HG03139 (cell line): ENCODE data around the gene TIGD7.

Experiments
- ATAC-seq: cut with Tn5 transposase; IDR thresholded peaks from one replicate; pipeline ENCODE4 v1.9.1; 2021; ENCODE audit not compliant: unreplicated experiment

TIGD7 gene, protein sequence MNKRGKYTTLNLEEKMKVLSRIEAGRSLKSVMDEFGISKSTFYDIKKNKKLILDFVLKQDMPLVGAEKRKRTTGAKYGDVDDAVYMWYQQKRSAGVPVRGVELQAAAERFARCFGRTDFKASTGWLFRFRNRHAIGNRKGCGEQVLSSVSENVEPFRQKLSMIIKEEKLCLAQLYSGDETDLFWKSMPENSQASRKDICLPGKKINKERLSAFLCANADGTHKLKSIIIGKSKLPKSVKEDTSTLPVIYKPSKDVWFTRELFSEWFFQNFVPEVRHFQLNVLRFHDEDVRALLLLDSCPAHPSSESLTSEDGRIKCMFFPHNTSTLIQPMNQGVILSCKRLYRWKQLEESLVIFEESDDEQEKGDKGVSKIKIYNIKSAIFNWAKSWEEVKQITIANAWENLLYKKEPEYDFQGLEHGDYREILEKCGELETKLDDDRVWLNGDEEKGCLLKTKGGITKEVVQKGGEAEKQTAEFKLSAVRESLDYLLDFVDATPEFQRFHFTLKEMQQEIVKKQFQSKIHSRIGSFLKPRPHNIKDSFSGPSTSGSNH

GRCh38 chr16:3305109-3306068, at the start of gene TIGD7, which contains the start of gene ZNF75A:
Gene TIGD7, minus strand, starts transcription at chr16:3305430. Its CDS starts 4,816 bp downstream, at chr16:3300614.
Gene ZNF75A, plus strand, starts transcription at chr16:3305497. Its CDS starts 2,932 bp downstream, at chr16:3308429.
- peak; percentile 86 for ATAC-seq

DNA sequence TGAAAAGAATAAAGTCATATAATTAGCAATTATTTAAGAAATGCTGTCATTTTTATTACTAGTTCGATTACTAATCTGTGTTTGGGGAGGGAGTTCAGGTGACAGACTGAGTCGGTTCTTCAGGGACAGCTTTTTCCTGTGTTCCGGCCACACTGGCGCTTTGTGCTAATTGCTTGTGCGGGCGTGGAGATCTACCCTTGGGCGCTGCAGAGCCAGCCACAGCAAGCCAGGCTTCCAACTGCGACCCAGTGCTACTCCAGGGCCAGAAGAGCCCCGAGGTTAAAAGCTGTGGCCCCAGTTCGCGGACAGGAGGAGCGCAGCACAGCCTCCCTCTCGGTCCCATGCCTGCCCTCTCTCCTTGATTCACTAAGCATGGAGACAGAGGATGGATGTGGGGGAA, 43.9 kb upstream of the TIGD7 start:
- ATAC-seq, result no peak

DNA sequence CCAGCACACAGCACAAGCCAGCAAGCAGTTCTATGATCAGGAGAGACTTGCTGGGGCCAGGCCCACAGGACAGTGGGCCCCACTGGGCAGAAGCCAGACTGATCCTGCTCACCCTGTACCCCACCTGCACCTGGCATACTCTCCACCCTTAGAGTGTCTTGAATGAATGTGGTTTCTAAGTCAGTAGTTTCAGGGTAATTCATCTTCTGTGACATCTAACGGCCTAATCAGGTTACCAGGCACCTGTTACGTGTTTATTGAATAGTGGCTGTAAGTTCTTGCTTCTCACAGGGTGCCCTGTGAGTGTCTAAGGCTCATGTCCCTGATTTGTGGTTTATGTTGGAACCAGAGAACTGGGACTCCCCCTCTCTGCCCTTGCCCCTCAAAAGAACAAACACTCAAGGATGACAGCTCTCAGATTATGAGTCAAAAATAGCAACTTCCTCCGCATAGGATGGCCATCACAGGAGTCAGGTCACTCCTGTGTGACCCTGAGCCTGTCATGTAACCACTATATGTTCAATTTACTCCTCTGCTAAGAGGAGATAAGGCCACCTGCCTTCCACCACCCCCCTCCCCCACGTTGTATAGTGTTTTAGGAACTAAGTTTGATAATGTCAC, 43.4 kb upstream of the TIGD7 start:
- ATAC-seq, result no peak

DNA sequence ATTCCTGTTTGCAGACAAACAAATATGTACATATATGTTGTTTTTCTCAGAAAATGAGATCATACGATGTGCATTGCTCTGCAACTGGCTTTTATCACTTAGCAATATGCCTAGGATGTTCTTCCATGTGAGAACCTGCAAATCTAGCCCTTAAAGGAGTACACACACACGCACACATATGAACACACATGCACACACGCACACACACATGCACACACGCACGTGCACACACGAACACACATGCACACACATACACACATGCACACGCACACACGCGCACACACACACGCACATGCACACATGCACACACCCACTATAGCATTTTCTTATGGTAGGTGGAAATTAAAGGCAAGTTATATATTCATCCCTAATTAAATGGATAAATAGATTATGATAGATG, 42.4 kb upstream of the TIGD7 start:
- ATAC-seq, result no peak

DNA sequence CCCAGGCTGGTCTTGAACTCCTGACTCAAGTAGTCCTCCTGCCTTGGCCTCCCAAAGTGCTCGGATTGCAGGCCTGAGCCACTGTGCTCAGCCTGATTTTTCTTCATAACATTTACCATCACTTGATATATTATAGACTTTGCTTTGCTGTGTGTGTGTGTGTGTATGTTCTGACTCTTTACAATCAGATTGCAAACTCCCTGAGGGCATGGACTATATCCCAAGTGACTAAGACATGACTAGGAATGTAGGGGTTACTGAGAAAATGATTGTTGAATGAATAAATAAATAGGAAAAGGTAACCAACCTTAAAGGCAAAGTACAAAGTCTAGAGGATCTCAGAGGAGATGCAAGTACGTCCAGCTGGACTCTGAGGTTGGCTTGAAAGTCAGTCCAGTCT, 40.8 kb upstream of the TIGD7 start:
- no peak for ATAC-seq

GRCh38 chr16:3328643-3329042, 23.4 kb upstream of the TIGD7 start:
- ATAC-seq, result no peak

GRCh38 chr16:3328104-3328503, 22.9 kb upstream of the TIGD7 start:
- ATAC-seq, result no peak

DNA sequence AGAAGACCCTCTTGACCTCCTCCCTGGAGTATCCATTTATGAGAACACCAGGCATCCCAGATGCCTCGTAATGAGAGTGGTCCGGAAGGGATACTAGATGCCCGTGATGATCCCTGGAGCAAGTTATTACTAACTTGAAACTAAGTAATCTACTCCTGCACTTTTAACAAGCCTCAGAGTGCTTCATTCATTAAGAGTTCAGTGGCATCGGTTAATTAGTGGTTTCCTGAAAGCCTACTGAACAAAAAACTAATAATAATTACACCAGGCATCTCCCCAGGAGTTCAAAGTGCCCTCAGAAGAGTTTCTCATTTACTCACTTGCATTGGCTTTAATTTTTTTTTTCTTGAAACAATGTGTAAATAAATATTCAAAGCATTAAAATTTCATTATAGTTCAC, 22.3 kb upstream of the TIGD7 start:
- no peak for ATAC-seq

- ATAC-seq, result no peak
Observed at GRCh38 chr16:3321816-3322215, 16.6 kb upstream of the TIGD7 start.

DNA sequence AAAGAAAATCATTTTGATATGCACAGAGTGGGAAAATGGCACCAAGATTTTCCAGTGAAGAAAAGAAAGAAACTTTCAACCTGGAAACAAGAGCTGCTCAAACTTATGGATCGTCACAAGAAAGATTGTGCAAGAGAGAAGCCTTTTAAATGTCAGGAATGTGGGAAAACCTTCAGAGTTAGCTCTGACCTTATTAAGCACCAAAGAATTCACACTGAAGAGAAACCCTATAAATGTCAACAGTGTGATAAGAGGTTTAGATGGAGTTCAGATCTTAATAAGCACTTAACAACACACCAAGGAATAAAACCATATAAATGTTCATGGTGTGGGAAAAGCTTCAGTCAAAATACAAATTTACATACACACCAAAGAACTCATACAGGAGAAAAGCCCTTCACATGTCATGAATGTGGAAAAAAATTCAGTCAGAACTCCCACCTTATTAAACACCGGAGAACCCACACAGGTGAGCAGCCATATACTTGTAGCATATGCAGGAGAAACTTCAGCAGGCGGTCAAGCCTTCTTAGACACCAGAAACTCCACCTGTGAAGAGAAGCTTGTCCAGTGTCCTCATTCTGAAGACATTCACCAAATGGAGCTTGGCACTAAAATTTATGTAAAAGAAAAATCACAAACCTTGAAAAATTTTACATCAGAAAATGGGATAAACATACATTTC, 12.2 kb upstream of the TIGD7 start:
- no peak for ATAC-seq

GRCh38 chr16:3311496-3311895, 6.3 kb upstream of the TIGD7 start:
- ATAC-seq, result no peak

DNA sequence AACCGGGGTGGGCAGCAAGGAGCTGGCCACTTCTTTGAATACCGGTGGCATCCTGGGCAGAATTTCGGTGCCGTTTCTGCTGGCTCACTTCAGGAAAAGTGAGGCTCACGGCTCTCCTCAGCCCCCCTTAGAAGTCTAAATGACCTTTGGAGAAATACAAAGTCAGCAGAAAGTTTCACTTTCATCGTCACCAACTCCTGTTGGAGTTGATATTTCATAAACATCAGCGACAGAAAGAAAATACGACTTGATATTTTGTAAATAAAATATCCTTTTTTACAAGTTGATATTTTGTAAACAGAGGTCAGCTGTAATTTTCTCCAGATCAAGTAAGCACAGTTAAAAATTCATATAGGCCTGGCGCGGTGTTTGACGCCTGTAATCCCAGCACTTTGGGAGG, 848 bp upstream of the TIGD7 start:
- no peak for ATAC-seq

GRCh38 chr16:3304370-3304769, 860 bp downstream of the TIGD7 start:
- ATAC-seq, result no peak

DNA sequence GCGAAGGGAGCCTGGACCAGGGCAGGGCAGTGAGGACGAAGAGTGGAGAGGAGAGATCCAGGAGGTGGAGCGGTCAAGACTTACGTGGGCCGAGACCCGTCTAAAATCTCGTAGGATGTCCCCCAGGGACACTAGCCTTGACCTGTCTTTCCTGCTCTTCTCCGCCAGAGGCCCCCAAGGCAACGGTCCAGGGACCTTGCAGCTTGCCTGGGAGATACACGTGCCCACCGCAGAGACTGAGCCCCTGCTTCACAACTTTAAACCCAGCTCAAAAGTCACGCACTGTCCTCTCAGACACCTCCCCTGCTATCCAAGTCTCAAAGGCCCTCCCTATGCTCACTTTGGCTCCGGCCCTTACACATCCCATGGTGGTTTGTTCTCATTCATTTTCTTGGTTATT, 9.4 kb downstream of the TIGD7 start:
- no peak for ATAC-seq

- ATAC-seq, result no peak
Observed at GRCh38 chr16:3295209-3295608, 10.0 kb downstream of the TIGD7 start.

- ATAC-seq, result no peak
Observed at GRCh38 chr16:3292604-3293003, 12.6 kb downstream of the TIGD7 start.

DNA sequence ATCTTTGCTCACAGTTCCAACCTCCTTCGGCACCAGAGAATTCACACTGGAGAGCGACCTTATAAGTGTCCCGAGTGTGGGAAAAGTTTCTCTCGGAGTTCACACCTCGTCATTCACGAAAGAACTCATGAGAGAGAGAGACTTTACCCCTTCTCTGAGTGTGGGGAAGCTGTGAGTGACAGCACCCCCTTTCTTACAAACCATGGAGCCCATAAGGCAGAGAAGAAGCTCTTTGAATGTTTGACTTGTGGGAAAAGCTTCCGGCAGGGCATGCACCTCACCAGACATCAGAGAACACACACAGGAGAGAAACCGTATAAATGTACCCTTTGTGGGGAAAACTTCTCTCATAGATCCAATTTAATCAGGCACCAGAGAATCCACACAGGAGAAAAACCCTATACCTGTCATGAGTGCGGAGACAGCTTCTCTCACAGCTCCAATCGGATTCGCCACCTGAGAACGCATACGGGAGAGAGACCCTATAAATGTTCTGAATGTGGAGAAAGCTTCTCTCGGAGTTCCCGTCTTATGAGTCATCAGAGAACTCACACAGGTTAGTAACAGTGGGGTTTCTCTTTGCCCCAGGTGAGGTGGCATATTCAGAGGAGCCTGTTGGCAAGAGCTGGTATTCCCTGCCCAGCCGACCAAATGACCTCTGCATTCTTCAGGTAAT, 15.1 kb downstream of the TIGD7 start:
- no peak for ATAC-seq

DNA sequence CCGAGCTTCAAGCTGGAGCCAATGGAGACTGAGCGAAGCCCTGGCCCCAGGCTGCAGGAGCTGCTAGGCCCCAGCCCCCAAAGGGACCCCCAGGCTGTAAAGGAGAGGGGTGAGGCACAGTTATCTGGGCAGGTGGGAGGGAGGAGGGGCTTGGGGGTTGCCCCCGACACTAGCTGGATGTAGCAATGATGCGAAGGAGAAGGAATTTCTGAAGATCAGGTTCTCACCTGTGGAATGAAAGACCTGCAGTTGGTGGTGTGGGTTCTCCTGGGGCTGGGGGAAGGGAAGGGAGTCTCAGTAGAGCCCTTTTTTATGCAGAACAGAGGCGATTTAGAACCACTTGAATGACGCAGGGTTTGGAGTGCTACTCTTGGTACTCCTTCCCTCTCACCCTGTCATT, 20.1 kb downstream of the TIGD7 start:
- ATAC-seq, result no peak

- no peak for ATAC-seq
Observed at GRCh38 chr16:3283543-3284447, 21.4 kb downstream of the TIGD7 start.
